ENCODE measurements around the gene CELF4. TPM values are rescaled to one million over a fixed set of nuclear protein-coding genes. Genes with fewer than 3 reads are reported as not detected.

Gene CELF4
- total RNA-seq, 1 donor from 2014 or later: not detected

DNA sequence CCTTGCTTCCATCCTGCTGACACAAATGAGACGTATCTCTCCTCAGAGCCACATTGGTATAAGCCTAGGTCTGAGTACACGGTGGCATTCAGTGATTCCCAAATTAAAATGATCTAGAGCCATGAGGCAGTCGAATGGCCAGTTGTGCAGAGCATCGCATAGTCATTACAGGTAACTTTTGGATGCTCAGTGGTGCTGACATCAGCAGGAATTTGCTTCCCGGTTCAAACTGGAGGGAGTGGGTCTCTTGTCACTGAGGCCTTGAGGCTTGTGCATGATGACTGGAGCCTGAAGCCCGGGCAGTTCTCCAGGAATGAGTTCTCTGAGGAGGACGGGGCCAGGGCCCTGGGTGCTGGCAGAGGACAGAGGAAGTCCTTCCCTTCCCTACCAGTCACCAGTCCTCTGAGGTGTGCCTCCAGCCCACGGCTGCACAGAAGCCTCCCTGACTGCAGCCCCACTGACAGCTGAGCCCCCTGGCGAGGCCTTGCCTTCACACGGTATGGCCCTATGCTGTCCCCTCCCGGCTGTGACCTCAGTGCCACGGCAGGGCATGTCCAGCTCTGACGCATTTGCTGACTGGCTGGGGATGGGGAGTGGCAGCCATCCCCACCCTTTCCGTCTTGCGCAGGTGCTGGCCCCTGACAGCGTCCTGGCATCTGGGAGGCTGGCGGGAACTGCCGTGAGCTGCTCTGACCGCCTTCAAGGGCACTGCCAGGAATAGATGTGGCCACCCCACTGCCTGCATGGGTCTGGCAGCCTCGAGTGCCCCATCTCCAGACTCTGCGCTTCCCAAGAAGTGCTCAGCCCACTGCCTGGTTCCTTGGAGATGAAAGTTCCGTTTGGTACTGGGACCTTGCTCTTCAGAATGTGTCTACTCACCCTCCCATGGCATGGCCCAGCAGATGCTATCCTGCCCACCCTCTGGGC, 117.4 kb downstream of the CELF4 start:
- DNase-seq (ENCODE audit: extremely low read depth, low read depth, low spot score): no peak

DNA sequence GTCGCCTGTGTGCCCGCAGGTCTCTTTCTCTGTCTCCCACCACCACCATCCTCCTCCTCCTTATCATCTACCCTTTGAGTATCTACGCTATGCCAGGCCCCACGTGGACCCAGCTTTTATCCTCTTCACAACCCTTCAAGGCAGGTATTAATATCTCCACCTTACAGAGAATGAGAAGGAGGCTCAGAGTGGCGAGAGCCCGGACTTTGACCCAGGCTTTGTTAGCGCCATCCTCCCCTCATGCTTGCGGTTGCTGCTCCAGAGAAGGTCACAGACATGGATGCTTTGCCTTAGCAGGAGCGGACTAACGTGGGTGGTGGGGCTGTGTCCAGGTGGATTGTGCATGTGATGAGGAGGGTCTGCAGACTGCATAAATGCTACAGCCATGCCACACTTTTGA, 119.8 kb downstream of the CELF4 start:
- DNase-seq (ENCODE audit: extremely low read depth, low read depth, low spot score): no peak

DNA sequence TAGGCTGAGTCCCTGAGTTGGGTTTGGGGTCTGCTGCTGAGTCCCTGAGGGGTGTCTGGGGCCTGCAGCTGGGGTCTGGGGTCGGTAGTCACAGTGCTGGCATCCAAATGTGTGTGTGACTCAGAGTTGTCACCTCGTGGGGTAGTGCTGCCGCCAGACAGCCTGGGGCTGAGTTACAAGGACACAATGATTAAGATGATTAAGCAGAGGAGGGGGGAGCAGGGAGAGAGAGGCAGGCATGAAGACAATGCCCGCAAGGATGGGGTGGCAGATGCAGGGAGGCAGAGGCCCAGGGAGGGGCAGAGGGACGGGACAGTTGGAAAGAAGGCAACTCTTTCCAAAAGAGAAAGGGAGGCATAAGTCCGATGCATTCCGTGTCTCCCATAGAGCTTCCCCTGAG, 120.2 kb downstream of the CELF4 start:
- DNase-seq (ENCODE audit: extremely low read depth, low read depth, low spot score): no peak

- no peak for DNase-seq (ENCODE audit: extremely low read depth, low read depth, low spot score)
Measured at GRCh38 chr18:37443325-37444055, 122.1 kb downstream of the CELF4 start.

- no peak for DNase-seq (ENCODE audit: extremely low read depth, low read depth, low spot score)
Measured at GRCh38 chr18:37442477-37442876, 123.1 kb downstream of the CELF4 start.

DNA sequence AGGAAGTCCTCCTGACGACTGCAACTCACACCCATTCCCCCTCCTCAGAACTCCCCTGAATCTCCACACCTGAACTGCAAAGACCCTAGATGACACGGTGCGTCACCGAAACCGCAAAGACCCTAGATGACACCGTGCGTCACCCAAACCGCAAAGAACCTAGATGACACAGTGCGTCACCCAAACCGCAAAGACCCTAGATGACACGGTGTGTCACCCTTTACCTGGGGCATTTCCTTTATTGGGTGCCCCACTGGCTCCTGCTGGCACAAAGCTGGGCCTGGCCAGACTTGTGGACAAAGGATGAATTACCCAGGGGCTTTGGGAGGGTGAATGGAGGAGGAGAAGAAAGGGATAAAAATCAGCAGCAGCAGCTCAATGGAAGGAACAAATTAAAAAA, 123.8 kb downstream of the CELF4 start:
- no peak for DNase-seq (ENCODE audit: extremely low read depth, low read depth, low spot score)

- DNase-seq (ENCODE audit: extremely low read depth, low read depth, low spot score): no peak
Measured at GRCh38 chr18:37440206-37440605, 125.4 kb downstream of the CELF4 start.

- no peak for DNase-seq (ENCODE audit: extremely low read depth, low read depth, low spot score)
Measured at GRCh38 chr18:37438417-37439180, 127.0 kb downstream of the CELF4 start.

GRCh38 chr18:37435996-37436395, 129.6 kb downstream of the CELF4 start:
- DNase-seq (ENCODE audit: extremely low read depth, low read depth, low spot score): no peak

GRCh38 chr18:37435150-37435867, 130.3 kb downstream of the CELF4 start:
- DNase-seq (ENCODE audit: extremely low read depth, low read depth, low spot score): no peak

DNA sequence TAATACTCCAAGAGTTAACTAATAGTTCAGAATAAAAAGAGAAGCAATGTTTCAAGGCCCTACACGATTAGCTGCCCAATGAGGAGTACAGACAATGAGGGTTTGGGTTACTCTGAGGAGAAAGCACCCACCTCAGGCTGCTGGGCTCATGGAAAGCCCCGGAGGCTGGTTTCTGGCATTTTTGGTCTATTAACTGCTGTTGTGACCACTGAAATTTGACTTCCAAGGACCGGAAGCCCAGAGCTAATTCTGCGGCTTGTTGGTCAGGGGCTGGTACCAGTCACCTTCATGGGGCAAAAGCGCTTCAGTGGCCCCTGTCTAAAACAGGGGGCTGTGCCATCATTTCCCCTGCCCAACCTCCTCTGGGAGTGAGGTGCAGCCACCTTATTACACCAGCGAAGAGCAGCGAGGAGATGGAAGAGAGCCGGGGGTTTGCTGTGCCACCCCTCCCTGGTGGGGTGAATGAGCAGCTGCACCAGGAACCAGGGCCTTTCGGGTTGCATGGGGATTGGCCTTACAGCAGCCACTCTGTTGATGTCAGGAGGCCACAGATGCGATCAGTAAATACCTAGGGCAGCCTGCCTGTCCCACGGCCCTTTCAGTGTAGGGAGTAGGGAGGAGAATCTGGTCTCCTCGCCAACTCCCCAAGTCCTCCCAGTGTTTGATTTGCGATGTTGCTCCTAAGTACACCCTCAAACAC, 131.3 kb downstream of the CELF4 start:
- DNase-seq (ENCODE audit: extremely low read depth, low read depth, low spot score): no peak

GRCh38 chr18:37432436-37433195, 133.0 kb downstream of the CELF4 start:
- DNase-seq (ENCODE audit: extremely low read depth, low read depth, low spot score): no peak

DNA sequence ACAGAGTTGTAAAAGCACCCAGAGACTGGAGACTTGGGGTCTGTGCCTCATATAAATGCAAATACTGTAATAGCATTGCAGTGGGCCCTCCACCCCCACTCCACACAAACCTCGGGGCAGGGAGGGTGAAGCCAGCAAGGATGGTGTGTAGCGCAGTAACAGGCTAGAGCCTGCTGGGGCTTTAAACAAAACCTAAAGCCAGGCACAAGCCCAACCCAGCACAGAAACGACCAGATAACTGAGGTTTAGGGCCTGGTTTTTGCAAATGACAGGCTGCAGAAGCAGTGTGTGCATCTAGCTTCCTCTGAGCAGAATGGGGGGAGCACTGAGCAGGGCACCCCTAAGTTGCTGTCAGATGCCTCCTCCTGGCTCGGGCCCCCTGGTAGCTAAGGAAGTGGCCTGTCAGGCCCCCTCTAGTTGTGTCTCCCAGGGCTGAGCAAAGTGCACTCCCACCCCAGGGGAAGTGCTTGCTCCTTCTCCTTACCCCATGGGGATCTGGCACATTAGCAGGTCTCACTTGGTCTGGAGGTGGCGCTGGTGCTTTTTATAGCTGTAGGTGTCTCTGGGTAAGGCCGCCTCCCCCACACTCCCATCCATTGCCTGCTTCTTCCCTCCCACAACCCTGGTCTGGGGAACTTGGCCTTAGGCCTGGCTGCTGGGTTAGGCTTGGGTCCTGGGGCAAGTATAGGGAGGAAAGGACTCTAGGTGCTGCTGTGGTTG, 135.1 kb downstream of the CELF4 start:
- DNase-seq (ENCODE audit: extremely low read depth, low read depth, low spot score): no peak

DNA sequence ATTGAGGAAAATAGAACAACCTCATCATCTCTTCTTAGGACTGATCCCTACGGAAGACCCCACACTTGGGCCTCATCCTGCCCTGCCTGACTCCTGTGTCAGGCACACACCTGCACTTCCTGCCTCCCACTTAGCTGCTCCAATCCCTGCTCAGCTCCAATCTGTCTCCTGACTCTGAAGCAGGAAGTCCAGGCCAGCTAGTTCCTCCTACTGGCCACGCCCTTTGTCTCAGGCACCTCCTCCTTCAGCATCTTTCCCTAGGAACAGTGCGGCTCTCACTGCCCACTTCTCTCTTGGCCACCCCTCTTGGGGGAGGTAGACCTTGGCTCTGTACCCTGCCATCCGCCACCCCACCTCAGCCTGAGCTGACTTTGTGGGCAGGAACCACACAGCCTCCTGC, 135.8 kb downstream of the CELF4 start:
- no peak for DNase-seq (ENCODE audit: extremely low read depth, low read depth, low spot score)

DNA sequence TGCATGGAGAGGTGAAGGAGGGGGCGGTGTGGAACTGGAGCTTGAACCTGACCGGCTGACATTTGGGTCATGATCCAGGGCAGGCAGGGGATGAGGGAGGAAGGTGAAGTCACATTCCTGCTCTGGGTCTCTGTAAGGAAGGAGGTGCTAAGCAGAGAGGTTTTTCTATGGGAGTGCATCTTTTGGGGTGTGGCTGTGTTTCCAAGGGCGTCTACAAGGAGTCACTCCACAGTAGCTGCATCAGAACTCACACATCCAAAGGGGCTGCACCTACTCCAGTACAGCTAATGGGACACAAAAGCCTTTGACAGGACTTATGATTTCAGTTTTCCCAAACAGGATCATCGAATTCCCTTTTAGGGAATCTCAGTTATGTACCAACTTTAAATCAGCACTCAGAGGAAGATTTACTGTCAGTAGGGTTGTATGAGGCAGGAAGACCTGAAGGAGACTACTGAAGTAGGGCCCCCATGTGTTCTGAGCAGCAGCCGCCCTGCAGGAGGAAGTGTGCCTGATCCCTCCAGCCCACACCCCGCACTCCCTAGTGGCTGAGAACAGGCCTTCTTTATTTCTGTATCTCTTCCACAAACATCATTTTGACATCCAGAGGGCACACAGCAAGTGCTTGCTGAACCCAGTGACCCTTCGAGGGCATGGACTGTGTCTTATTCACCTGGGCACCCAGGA, 137.2 kb downstream of the CELF4 start:
- DNase-seq (ENCODE audit: extremely low read depth, low read depth, low spot score): no peak

DNA sequence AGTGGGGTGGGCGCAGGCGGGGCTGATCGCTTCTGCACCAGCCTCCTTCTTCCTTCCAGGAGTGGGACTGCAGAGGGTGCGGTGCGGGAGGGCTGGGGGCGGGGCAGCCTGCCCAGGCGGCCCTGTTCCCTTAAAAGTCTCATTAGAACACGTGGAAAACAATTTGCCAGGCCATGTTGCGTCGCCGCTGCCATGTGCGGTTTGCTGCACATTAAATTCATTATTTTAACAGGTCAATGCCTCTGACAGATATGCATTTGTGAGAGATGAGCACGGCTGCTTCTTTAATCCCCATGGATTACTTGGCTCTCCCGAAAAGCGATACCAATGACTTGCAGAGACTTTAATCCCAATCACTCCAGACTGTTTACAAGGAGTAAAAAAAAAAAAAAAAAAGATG, 139.0 kb downstream of the CELF4 start:
- DNase-seq (ENCODE audit: extremely low read depth, low read depth, low spot score): no peak

- no peak for DNase-seq (ENCODE audit: extremely low read depth, low read depth, low spot score)
Measured at GRCh38 chr18:37425222-37425621, 140.4 kb downstream of the CELF4 start.

GRCh38 chr18:37424507-37424906, 141.1 kb downstream of the CELF4 start:
- DNase-seq (ENCODE audit: extremely low read depth, low read depth, low spot score): no peak
